ENCODE data around the gene FUT1. TPM values are rescaled to one million over a fixed set of nuclear protein-coding genes. Genes with fewer than 3 reads are reported as not detected.
"Not testable (repeated sequence)": the region's sequence is repeated elsewhere in the genome, so short reads cannot be mapped to it uniquely, and the experiment has no call there.

Gene FUT1
- total RNA-seq, 1 donor from 2014 or later: 0.29 TPM

- intact Hi-C loops (cut with micrococcal nuclease): no loop called here
Measured at GRCh38 chr19:48770266-48770665, 17.8 kb upstream of the FUT1 start.

DNA sequence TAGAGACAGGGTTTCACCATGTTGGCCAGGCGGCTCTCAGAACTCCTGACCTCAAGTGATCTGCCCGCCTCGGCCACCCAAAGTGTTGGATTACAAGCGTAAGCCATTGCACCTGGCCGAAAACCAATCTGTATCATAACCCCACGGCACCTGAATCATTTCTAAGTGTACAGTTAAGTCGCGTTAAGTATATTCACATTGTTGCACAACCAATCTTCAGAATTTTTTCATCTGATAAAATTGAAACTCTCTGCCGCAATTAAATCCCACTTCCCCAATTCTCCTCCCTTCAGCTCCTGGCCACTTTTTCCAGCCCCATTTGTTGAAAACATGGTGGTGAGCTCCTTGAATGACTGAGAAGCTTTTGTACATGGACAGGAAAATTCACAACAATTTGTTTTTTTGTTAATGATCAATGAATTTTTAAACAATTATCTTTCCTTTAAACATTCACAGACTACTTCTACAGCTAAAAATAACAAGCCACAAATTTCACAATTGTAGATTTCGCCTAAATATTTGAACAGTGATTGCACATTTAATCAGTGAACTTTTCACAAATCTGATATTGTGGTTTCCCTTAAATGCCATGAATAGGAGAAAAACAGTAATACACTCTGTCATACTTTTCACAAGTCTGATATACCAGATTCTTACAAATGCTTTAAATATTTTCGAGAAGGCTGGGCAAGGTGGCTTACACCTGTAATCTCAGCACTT lies 16.7 kb upstream of the FUT1 start:
- intact Hi-C loops (cut with micrococcal nuclease): no loop called here

- intact Hi-C loops (cut with micrococcal nuclease): not testable (repeated sequence)
Measured at GRCh38 chr19:48768171-48768753, 15.8 kb upstream of the FUT1 start.

DNA sequence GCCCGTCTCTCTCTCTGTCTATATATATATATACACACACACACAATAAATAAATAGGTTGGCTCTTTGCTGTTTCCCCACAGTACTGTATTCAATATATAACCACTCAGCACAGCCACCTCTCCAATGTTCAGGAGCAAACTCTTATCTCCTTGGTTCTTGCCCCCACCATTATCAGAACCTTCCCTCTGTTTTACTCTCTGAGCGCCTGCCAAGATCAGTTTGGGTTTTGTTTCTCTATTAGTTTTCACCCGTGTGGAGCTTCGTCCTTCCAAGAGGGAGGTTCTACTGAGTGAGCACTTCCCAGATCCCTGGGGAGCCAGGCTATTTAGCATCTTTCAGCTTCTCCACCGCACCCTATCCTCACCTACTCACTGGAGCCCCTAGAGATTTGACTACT lies 13.4 kb upstream of the FUT1 start:
- intact Hi-C loops (cut with micrococcal nuclease): not testable (repeated sequence)

DNA sequence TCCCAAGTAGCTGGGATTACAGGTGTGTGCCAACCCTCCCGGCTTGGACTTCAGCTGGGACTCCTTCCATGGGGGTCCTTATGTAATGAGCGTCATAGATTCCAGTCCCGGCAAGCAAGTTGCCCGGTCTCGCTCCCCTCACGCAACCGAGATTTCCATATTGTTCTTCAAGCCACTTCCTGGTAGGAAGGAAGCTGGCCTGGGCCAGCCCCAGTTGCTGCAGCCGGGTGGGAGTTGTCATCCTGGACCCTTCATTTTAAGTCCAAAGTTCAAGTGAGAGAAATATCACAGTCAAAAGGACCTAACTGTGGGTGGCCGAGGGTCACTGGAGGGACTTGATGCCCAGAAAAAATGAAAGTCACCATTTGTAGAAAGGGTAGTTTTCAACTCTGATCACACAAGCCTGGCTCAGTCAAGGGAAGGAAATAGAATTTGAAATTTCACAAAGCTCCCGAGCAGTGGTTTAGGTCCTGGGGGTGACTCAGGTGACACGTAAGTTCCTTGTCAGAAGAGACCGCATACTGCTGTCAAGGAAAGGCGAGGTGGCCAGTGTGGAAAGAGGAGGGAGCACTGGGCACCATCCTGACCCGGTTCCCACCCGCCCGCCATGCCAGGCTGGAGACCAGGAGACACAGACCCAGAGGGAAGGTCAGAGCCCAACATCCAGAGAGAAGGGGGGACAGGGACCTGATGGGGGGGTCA lies 8.2 kb upstream of the FUT1 start:
- intact Hi-C loops (cut with micrococcal nuclease): no loop called here

- intact Hi-C loops (cut with micrococcal nuclease): no loop called here
Measured at GRCh38 chr19:48757741-48758144, 5.3 kb upstream of the FUT1 start.

DNA sequence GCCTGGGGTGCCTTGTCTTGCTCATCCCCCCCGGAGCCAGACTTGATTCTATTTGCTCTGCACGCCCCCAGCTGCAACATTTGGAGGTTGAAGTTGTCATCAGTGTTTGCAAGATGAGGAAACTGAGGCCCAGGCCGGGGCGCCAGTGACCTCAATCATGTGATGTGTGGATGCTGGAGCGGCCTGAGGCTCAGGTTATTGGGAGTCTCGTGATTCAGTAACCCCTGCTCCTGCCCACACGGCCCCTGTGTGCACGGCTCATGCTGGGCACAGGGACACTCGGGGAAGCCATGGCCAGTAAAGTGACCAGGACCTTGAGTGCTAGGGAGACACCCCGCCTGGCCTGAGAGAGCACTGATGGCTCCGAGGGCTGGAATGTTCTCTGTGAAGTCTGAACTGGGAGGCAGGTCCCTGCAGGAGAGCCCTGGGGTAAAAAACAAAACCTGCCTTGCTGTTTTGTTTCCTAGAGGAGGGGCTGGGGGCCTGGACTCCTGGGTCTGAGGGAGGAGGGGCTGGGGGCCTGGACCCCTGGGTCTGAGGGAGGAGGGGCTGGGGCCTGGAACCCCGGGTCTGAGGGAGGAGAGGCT lies 4.7 kb upstream of the FUT1 start:
- intact Hi-C loops (cut with micrococcal nuclease): no loop called here

GRCh38 chr19:48756686-48757085 lies 4.2 kb upstream of the FUT1 start:
- intact Hi-C loops (cut with micrococcal nuclease): no loop called here

- intact Hi-C loops (cut with micrococcal nuclease): no loop called here
Measured at GRCh38 chr19:48756212-48756611, 3.8 kb upstream of the FUT1 start.

DNA sequence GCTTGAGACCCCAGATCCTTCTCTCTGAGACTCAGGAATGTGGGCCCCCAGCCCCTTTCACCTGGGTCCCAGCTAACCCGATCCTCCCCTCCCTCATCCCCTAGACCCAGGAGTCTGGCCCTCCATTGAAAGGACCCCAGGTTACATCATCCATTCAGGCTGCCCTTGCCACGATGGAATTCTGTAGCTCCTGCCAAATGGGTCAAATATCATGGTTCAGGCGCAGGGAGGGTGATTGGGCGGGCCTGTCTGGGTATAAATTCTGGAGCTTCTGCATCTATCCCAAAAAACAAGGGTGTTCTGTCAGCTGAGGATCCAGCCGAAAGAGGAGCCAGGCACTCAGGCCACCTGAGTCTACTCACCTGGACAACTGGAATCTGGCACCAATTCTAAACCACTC lies 3.3 kb upstream of the FUT1 start:
- intact Hi-C loops (cut with micrococcal nuclease): no loop called here

- intact Hi-C loops (cut with micrococcal nuclease): no loop called here
Measured at GRCh38 chr19:48755084-48755641, 2.7 kb upstream of the FUT1 start, which contains the start of gene FGF21. FGF21 (plus strand) TSS chr19:48755524; CDS start chr19:48756237, 713 bp downstream.

- intact Hi-C loops (cut with micrococcal nuclease): no loop called here
Measured at GRCh38 chr19:48751845-48752495, 471 bp downstream of the FUT1 start.

GRCh38 chr19:48750771-48751504 lies 1.5 kb downstream of the FUT1 start:
- intact Hi-C loops (cut with micrococcal nuclease): no loop called here

- intact Hi-C loops (cut with micrococcal nuclease): no loop called here
Measured at GRCh38 chr19:48750351-48750750, 2.1 kb downstream of the FUT1 start.

DNA sequence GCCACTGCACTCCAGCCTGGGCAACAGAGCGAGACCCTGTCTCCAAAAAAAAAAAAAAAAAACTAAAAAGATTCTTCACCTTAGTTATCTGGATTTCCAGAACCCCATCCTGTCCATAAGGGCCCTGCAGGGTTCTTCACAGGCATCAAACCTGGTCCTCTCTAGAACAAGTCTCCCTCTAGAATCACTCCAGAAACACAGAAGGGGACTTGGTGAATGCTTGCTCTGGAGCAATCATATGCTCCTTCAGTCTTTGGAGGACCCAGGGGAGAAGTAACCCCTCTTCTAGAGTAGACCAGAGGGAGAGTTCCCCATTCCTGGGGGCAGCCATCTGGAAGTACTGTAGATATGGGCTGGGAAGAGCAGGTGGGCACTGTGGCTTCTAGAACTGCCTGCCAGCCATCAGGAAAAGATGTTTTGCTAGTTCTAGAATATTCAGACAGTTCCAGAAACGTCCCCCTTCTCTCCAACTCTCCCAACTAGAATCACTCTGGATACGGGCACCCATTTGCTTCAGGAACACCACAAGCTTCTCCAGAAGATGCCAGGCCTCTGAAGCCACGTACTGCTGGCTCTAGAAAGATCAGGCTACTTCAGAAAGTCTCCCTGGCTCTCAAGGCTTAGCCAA lies 2.8 kb downstream of the FUT1 start:
- intact Hi-C loops (cut with micrococcal nuclease): loop anchor here (5.0 kb wide), 2 partner anchors 237 to 378 kb away; partner anchors contain the start of gene LMTK3

GRCh38 chr19:48746738-48747575 lies 5.5 kb downstream of the FUT1 start, which contains the start of gene IZUMO1:
IZUMO1 (minus strand) TSS chr19:48746909; CDS start chr19:48745859, 1,050 bp downstream.
- intact Hi-C loops (cut with micrococcal nuclease): loop anchor here (1.0 to 5.0 kb wide), 6 partner anchors 9 to 380 kb away; partner anchors contain the start of gene LMTK3

- intact Hi-C loops (cut with micrococcal nuclease): loop anchor here (2.0 to 5.0 kb wide), 3 partner anchors 49 to 381 kb away; partner anchors contain the start of gene LMTK3
Measured at GRCh38 chr19:48746110-48746509, 6.3 kb downstream of the FUT1 start.

DNA sequence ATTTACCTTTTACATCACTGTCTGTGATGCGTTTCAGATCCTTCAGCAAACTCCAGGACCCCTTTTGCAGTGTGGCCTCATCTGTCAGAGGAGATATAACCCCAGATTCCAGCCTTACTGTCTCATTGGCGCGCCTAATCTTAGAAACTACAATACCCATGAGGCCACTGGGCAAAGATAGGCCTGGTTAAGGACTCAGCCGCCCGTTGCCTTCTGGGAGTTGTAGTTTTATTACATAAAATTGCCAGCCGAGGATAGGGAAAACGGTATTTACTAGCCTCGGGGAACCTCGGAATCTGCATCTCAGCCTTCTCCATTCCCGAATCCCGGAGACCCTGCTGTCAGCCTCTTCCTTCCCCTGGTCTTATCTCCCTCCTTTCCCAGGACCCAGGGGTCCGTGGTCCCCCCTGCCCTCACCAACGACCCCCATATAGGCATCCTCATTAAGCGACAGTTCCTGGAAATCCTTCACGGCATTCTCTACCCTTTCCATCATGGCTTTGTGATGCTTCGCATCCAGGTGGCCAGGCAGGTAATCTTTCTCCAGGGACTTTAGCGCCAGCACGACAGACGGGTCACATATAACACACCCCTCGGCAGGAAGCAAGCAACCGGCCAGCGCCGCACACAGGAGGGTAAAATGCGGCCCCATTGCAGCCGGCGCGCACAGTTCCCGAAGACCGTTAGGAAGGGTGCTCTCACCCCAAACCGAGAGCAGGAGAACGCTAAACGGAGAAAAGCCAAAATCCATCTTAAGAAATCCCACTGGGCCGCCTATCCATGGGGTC lies 7.0 kb downstream of the FUT1 start:
- intact Hi-C loops (cut with micrococcal nuclease): loop anchor here (1.0 to 5.0 kb wide), 4 partner anchors 20 to 382 kb away; partner anchors contain the start of gene LMTK3
